GM12865 (cell line): ENCODE results near the gene MAP4K3.
"Not testable (repeated sequence)": the region's sequence is repeated elsewhere in the genome, so short reads cannot be mapped to it uniquely, and the experiment has no call there.

ENCODE experiments used
- DNase-seq: peaks from one replicate; pipeline ENCODE4 v3.0.0; 2010; ENCODE audit warnings: low read depth
- H3K4me3 ChIP-seq: 2 replicates; pipeline ENCODE4 v1.5.1; 2011; ENCODE audit warnings: mild to moderate bottlenecking, low read depth, low read length, control low read depth
- TF ChIP-seq, protein P1 (sequence below): IDR thresholded peaks from 2 replicates; pipeline ENCODE4 v1.5.1; 2011; ENCODE audit warnings: low read length, control low read depth, low read depth, inconsistent platforms; ENCODE audit not compliant: insufficient read depth; ENCODE audit errors: missing control alignments

The MAP4K3 gene

DNA sequence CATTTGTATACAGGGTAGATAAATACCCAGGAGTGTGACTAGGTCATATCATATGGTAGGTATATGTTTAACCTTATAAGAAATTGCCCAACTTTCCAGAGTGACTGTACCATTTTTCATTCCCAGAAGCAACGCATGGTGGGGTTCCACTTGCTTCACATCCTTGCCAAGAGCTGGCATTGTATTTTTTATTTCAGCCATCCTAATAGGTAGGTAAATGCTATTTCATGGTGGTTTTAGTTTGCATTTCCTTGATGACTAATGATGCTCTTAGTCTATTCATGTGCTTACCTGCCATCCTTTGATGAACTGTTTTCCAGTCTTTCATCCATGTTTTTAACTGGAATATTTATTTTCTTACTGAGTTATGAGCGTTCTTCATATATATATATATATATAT lies 51.9 kb downstream of the MAP4K3 start:
- TF ChIP-seq, protein P1, sequence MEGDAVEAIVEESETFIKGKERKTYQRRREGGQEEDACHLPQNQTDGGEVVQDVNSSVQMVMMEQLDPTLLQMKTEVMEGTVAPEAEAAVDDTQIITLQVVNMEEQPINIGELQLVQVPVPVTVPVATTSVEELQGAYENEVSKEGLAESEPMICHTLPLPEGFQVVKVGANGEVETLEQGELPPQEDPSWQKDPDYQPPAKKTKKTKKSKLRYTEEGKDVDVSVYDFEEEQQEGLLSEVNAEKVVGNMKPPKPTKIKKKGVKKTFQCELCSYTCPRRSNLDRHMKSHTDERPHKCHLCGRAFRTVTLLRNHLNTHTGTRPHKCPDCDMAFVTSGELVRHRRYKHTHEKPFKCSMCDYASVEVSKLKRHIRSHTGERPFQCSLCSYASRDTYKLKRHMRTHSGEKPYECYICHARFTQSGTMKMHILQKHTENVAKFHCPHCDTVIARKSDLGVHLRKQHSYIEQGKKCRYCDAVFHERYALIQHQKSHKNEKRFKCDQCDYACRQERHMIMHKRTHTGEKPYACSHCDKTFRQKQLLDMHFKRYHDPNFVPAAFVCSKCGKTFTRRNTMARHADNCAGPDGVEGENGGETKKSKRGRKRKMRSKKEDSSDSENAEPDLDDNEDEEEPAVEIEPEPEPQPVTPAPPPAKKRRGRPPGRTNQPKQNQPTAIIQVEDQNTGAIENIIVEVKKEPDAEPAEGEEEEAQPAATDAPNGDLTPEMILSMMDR, result no peak
- no peak for DNase-seq
- H3K4me3 ChIP-seq, result no peak overlapping the region

DNA sequence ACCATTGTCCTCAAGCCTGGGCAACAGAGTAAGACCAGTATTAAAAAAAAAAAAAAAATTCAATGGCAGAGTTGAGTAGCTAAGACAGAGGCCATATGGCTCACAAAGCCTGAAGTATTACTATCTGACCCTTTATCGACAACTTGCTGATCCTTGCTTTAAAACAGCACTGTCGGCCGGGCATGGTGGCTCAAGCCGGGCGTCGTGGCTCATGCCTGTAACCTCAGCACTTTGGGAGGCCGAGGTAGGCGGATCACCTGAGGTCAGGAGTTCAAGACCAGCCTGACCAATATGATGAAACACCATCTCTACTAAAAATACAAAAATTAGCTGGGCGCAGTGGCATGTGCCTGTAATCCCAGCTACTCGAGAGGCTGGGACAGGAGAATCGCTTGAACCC lies 53.0 kb downstream of the MAP4K3 start:
- DNase-seq, H3K4me3 ChIP-seq: not testable (repeated sequence)

DNA sequence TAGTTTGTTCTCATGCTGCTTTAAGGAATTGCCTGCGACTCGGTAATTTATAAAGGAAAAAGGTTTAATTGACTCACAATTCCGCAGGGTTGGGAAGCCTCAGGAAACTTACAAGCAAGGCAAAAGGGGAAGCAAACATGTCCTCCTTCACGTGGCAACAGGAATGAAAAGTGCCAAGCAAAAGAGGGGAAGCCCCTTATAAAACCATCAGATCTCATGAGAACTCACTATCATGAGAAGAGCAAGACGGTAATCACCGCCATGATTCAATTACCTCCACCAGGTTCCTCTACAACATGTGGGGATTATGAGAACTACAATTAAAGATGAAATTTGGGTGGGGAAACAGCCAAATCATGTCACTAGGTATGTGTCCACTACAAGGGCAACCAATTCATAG lies 53.9 kb downstream of the MAP4K3 start:
- DNase-seq, result no peak
- H3K4me3 ChIP-seq, result no peak overlapping the region
- TF ChIP-seq, protein P1, result no peak

DNA sequence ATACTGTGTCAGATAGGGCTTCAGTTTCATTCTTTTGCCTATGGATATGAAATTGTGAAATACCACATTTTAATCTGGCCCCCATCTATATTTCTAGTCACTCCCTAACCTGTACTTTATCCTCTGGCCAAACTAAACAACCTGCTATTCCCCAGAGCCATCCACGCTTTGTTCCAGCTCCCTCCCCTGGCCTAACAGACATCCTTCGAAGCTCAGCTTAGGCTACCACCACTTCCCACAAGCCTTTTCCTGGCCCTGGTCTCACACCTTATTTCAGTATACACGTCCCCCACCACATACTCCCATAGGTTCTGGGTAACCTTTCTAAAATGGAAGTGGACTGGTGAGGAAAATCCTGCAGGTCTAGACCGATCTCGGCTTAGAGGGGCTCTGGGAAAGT lies 55.4 kb downstream of the MAP4K3 start:
- H3K4me3 ChIP-seq, result no peak overlapping the region
- TF ChIP-seq, protein P1, result no peak
- no peak for DNase-seq

DNA sequence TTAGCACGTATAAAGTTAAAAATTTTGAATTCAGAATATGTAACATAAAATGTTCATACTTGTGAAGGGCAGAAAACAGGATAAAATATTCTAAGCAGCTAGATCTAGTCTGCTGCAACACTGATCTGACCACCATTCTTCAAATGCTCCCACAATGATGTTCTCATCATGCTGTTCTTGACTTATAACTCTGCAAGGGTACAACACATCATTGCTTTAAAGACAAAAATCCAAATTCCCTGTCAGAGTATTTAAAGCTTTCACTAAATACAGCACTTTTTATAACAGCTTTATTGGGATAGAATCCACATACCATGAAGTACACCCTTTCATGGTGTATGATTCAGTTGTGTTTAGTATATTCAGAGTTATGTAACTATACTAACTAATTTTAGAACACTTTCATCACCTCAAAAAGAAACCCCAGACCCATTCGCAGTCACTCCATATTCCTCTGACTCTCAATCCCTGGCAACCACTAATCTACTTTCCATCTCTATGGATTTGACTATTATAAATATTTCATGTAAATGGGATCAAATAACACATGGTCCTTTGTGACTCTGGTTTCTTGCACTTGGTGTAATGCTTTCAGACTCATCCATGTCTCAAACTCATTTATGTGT lies 56.4 kb downstream of the MAP4K3 start:
- H3K4me3 ChIP-seq, result no peak overlapping the region
- no peak for DNase-seq
- TF ChIP-seq, protein P1, result no peak

DNA sequence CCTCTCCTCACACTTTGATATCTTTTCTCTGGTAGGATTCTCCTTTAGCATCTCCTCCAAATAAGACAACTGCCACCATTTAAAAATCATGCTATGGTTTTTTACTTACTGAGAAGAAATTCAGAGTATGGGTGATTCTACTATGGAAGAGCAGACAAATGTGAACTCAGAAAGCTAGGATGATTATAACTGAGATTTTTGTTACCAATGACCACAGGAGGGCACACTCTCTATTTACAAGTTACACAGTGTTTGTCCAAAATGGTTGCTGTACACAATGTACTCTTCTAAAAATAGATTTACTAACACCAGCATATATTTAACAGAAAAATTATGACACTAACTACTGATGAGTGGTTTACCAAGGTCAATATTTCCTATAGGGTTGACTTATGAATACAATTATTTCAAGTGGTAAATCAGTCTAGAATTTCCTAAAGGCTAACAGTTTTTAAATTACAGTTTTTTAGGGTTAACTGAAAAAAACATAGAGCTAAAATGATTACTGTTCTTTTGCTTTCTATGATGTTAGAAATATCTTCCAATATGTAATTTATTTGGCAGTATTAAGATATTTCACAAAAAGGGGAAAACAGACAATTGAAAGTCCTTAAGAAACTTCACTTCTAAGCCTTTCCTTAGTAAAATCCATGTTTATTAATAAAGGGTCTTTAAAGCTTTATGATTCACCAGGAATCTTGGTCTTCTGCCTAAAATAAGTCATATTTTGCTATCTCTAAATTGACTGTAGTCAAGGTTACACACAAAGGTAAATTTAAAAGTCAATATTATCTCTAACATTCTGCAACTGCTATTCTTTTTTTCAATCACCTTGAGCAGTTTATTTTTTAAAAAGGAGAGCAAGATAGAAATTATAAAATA lies 57.2 kb downstream of the MAP4K3 start:
- H3K4me3 ChIP-seq, result no peak overlapping the region
- peak; percentile 61 for DNase-seq
- TF ChIP-seq, protein P1, result peak; percentile 43

DNA sequence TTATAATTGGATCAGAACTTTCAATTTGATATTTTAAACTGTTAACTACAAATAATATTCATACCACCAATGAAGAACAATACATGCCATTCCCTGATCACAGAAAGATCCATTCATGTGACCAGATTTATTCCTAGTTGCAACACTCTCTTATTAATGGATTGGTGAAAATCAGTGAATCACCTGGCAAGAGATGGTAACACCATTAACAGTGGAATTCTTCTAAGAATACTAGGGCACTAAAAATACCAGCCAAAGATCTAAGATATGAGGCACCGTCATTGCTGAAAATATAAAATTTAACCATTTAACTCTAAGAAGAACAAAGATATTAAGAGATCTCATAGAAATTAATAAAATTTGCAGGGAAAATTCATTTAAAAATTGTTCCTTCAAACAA lies 58.1 kb downstream of the MAP4K3 start:
- no peak overlapping the region for H3K4me3 ChIP-seq
- no peak for DNase-seq
- TF ChIP-seq, protein P1, result no peak
